ENCODE data around the gene TRIM32.

The TRIM32 gene

GRCh38 chr9:116695438-116695837 lies 8.3 kb downstream of the TRIM32 start:
- ChIA-PET CTCF (no interaction called here), POLR2A (interaction anchor here (0.8 kb wide), 1 partner anchor 8 kb away, joined by 4 read pairs; the partner anchor contains the start of gene TRIM32)
- Histone ChIP-seq H3K27ac (ENCODE audit: extremely low read depth, low read depth, low read length) (no peak overlapping the region), H3K4me3 (ENCODE audit: low read depth, low read length) (no peak overlapping the region), H3K4me1 (ENCODE audit: control insufficient read depth, insufficient read depth, low read length) (0 out of 2 replicates have a peak, but pooled peaks cover 2% of the 10 kb centered on the region), H3K9me3 (ENCODE audit: control insufficient read depth, insufficient read depth, low read depth, low read length) (no peaks in the 10 kb centered on the region), H3K36me3 (ENCODE audit: control insufficient read depth in 2 of 2, insufficient read depth in 1 of 2, low read length in 2 of 2) (peaks cover 0 to 55% of the 10 kb centered on the region in 2 experiments; a peak in 1 of 3 replicates)
- TF ChIP-seq ZNF121 (tag by site-specific recombination; IDR thresholded peaks at IDR 0.05) (no peak), ZNF169 (tag by site-specific recombination; IDR thresholded peaks at IDR 0.05) (no peak), GLIS1 (tag by site-specific recombination; IDR thresholded peaks at IDR 0.05) (no peak), KLF7 (tag by site-specific recombination; IDR thresholded peaks at IDR 0.05; ENCODE audit: borderline replicate concordance) (no peak), GFI1B (tag by site-specific recombination; IDR thresholded peaks at IDR 0.05) (no peak), ZSCAN23 (tag by site-specific recombination; IDR thresholded peaks at IDR 0.05) (no peak), ZNF10 (tag by site-specific recombination; IDR thresholded peaks at IDR 0.05) (no peak), ZNF280D (tag by site-specific recombination; IDR thresholded peaks at IDR 0.05) (no peak), ZBTB1 (tag by site-specific recombination; IDR thresholded peaks at IDR 0.05) (no peak), GLI2 (tag by site-specific recombination; IDR thresholded peaks at IDR 0.05; ENCODE audit: borderline replicate concordance, low read depth) (no peak), KLF16 (tag by site-specific recombination; IDR thresholded peaks at IDR 0.05) (no peak), ZNF658 (tag by site-specific recombination; IDR thresholded peaks at IDR 0.05) (no peak)

- no peak for TF ChIP-seq ZNF394 (tag by site-specific recombination; IDR thresholded peaks at IDR 0.05; ENCODE audit: borderline replicate concordance)
- TF ChIP-seq PRDM1 (tag by site-specific recombination; IDR thresholded peaks at IDR 0.05) = no peak
- no peak for TF ChIP-seq ZNF138 (tag by site-specific recombination; IDR thresholded peaks at IDR 0.05; ENCODE audit: borderline replicate concordance)
- no peak for TF ChIP-seq ZNF629 (tag by site-specific recombination; IDR thresholded peaks at IDR 0.05)
- TF ChIP-seq ZNF433 (tag by site-specific recombination; IDR thresholded peaks at IDR 0.05; ENCODE audit: low read depth) = no peak
- TF ChIP-seq ZNF155 (tag by site-specific recombination; IDR thresholded peaks at IDR 0.05) = no peak
- no peak for TF ChIP-seq ZNF175 (tag by site-specific recombination; IDR thresholded peaks at IDR 0.05)
- TF ChIP-seq ZNF140 (tag by site-specific recombination; IDR thresholded peaks at IDR 0.05) = no peak
- TF ChIP-seq BCL11A (tag by site-specific recombination; IDR thresholded peaks at IDR 0.05; ENCODE audit: low read depth) = no peak
- no peak for TF ChIP-seq ZNF221 (tag by site-specific recombination; IDR thresholded peaks at IDR 0.05; ENCODE audit: borderline replicate concordance)
- no peak for TF ChIP-seq ZNF341 (tag by site-specific recombination; IDR thresholded peaks at IDR 0.05; ENCODE audit: low read depth)
- TF ChIP-seq ZSCAN16 (tag by site-specific recombination; IDR thresholded peaks at IDR 0.05) = no peak
- TF ChIP-seq OSR2 (tag by site-specific recombination; IDR thresholded peaks at IDR 0.05) = no peak
- no peak for TF ChIP-seq ZNF626 (tag by site-specific recombination; IDR thresholded peaks at IDR 0.05)
- TF ChIP-seq ZNF701 (tag by site-specific recombination; IDR thresholded peaks at IDR 0.05) = no peak
- Histone ChIP-seq H3K4me1 (ENCODE audit: control insufficient read depth, insufficient read depth, low read length) (no peaks in the 10 kb centered on the region), H3K4me3 (ENCODE audit: low read depth, low read length) (no peak overlapping the region), H3K9me3 (ENCODE audit: control insufficient read depth, insufficient read depth, low read depth, low read length) (no peaks in the 10 kb centered on the region), H3K27ac (ENCODE audit: extremely low read depth, low read depth, low read length) (no peak overlapping the region), H3K36me3 (ENCODE audit: control insufficient read depth in 2 of 2, insufficient read depth in 1 of 2, low read length in 2 of 2) (peaks cover 0 to 63% of the 10 kb centered on the region in 2 experiments; a peak in 1 of 3 replicates)
- ChIA-PET CTCF (interaction anchor here (1.3 kb wide), 1 partner anchor 11 kb away, joined by 4 read pairs; the partner anchor contains the start of gene TRIM32), POLR2A (interaction anchor here (1.2 to 2.8 kb wide), 2 partner anchors 8 to 11 kb away, joined by 4 to 11 read pairs; partner anchors contain the start of gene TRIM32)
Measured at GRCh38 chr9:116697362-116697761, 10.3 kb downstream of the TRIM32 start.

Measured in HEK293 (cell line).